Activated CD8-positive, alpha-beta T cell treated with anti-CD3 and anti-CD28 coated beads for 36 hours (primary cell): Measurements from ENCODE around the gene FSCN2. TPM values are rescaled to one million over a fixed set of nuclear protein-coding genes. Genes with fewer than 3 reads are reported as not detected.

Experiments
- ATAC-seq: fragments of 200-7000 bp; cut with Tn5 transposase; one replicate; pipeline ENCODE4 v1.10.0; 2021; ENCODE audit warnings: mild to moderate bottlenecking, moderate library complexity
- CTCF ChIA-PET: fragments of 350-600 bp; sonication (Branson Sonifier 250); formaldehyde crosslinking; loops from one replicate; lab custom pipeline; 2021; ENCODE audit warnings: antibody characterized with exemption; lab: Charles Lee
- POLR2A ChIA-PET: fragments of 350-600 bp; sonication (Branson Sonifier 250); formaldehyde crosslinking; loops from one replicate; lab custom pipeline; 2021; ENCODE audit warnings: antibody characterized with exemption; lab: Charles Lee
- DNase-seq: peaks from one replicate; pipeline ENCODE4 v3.0.0-alpha.2; 2020
- H3K27ac Mint-ChIP-seq: one replicate; pipeline ENCODE4 v1.8.0; 2021; ENCODE audit warnings: mild to moderate bottlenecking, mixed read lengths
- H3K27me3 Mint-ChIP-seq: one replicate; pipeline ENCODE4 v1.8.0; 2021; ENCODE audit warnings: mixed read lengths
- H3K36me3 Mint-ChIP-seq: one replicate; pipeline ENCODE4 v1.8.0; 2021; ENCODE audit warnings: low read depth, mixed read lengths
- H3K4me1 Mint-ChIP-seq: one replicate; pipeline ENCODE4 v1.8.0; 2021; ENCODE audit warnings: low read depth, mixed read lengths
- H3K4me3 Mint-ChIP-seq: one replicate; pipeline ENCODE4 v1.8.0; 2021; ENCODE audit warnings: mild to moderate bottlenecking, moderate library complexity, mixed read lengths
- H3K9me3 Mint-ChIP-seq: one replicate; pipeline ENCODE4 v1.8.0; 2021; ENCODE audit warnings: mixed read lengths
- intact Hi-C: fragments of 100-400 bp; cut with micrococcal nuclease; formaldehyde crosslinking; loops from one replicate; pipeline ENCODE4 v1.10.0; 2022
- total RNA-seq, 2 experiments: library from RNA; stranded (reverse); gene quantifications; one replicate each; pipeline ENCODE4 v1.2.3, GENCODE V29; 2021
- TF ChIP-seq, protein P1 (sequence below): fragments of 200-600 bp; IDR thresholded peaks from one replicate; pipeline ENCODE4 v1.8.0; 2022; ENCODE audit warnings: antibody characterized with exemption, mild to moderate bottlenecking

Gene FSCN2
- total RNA-seq, 2 experiments from 2014 or later, result 0.32 TPM; not detected in 1

DNA sequence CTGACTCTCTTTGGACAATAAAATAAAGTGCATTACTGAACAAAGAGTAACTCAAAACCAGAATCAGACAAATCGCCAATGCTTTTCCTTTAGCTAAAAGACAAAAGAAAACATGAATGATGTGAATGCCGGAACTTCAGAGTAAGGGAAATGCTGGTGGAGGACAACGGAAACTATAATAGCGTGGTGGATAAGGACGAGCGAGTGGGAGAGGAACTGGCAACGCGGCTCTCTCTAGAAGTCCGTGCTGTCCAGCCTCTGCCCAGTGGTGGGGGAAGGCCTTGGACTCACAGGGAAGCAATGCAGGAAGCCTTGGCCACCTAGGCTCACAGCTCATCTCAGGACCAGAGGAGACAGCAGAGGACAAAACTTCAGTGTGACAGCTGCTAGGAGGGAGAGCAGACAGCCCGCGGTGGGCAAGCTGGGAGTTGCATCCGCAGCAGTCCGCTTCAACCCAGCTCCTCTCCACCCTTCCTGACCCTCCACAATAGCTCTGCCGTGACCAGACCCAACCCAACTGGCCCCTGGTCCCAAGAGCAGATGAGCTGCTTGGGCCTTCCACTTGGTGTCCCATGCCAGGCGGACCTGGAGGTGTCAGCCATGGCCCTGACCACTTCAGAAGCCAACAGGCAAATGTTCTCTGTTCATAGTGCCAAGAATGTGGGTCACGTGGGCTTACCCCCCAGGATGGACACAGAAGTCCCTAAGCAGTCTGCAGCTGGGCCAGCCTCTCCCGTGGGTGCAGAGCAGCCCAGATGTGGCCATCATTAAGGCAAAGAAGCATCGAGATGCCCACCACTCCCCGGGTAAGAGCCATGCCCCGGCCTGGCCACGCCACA lies 29.3 kb downstream of the FSCN2 start:
- ChIA-PET CTCF (no interaction called here), POLR2A (interaction anchor here (0.6 to 0.9 kb wide), 2 partner anchors 17 to 466 kb away, joined by 3 read pairs; no protein-coding TSS in a partner anchor)
- no peak overlapping the region for H3K4me3 Mint-ChIP-seq
- no peak overlapping the region for H3K27ac Mint-ChIP-seq
- no peak for DNase-seq
- no peaks in the 10 kb centered on the region for H3K9me3 Mint-ChIP-seq
- intact Hi-C loops, result no loop called here
- no peak for ATAC-seq
- H3K36me3 Mint-ChIP-seq, result peaks cover 16% of the 10 kb centered on the region
- no peaks in the 10 kb centered on the region for H3K27me3 Mint-ChIP-seq
- TF ChIP-seq, protein P1, sequence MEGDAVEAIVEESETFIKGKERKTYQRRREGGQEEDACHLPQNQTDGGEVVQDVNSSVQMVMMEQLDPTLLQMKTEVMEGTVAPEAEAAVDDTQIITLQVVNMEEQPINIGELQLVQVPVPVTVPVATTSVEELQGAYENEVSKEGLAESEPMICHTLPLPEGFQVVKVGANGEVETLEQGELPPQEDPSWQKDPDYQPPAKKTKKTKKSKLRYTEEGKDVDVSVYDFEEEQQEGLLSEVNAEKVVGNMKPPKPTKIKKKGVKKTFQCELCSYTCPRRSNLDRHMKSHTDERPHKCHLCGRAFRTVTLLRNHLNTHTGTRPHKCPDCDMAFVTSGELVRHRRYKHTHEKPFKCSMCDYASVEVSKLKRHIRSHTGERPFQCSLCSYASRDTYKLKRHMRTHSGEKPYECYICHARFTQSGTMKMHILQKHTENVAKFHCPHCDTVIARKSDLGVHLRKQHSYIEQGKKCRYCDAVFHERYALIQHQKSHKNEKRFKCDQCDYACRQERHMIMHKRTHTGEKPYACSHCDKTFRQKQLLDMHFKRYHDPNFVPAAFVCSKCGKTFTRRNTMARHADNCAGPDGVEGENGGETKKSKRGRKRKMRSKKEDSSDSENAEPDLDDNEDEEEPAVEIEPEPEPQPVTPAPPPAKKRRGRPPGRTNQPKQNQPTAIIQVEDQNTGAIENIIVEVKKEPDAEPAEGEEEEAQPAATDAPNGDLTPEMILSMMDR, result no peak
- peaks cover 17% of the 10 kb centered on the region for H3K4me1 Mint-ChIP-seq

DNA sequence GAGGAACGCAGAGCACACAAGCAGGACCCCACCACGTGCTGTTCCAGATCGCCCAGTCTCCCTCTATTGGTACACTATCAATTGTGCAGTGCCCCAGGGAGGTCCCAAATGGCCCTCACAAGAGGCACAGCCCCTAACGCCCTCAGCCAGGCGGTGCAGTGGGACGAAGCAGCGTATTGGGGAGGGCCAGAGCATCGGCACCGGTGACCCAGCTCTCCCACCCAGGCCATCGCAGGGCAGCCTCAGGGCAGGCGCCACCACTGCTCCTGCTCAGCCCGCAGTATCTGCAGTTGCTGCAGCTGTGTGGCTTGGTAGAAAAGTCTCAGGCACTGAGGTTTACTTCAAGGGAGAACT lies 29.9 kb downstream of the FSCN2 start:
- ATAC-seq (no peak), DNase-seq (no peak)
- CTCF ChIA-PET, result no interaction called here
- Mint-ChIP-seq H3K9me3 (no peaks in the 10 kb centered on the region), H3K27me3 (no peaks in the 10 kb centered on the region), H3K4me1 (peaks cover 17% of the 10 kb centered on the region), H3K27ac (no peak overlapping the region), H3K36me3 (peaks cover 16% of the 10 kb centered on the region), H3K4me3 (no peak overlapping the region)
- intact Hi-C loops, result no loop called here
- POLR2A ChIA-PET, result no interaction called here
- TF ChIP-seq, protein P1, result no peak

DNA sequence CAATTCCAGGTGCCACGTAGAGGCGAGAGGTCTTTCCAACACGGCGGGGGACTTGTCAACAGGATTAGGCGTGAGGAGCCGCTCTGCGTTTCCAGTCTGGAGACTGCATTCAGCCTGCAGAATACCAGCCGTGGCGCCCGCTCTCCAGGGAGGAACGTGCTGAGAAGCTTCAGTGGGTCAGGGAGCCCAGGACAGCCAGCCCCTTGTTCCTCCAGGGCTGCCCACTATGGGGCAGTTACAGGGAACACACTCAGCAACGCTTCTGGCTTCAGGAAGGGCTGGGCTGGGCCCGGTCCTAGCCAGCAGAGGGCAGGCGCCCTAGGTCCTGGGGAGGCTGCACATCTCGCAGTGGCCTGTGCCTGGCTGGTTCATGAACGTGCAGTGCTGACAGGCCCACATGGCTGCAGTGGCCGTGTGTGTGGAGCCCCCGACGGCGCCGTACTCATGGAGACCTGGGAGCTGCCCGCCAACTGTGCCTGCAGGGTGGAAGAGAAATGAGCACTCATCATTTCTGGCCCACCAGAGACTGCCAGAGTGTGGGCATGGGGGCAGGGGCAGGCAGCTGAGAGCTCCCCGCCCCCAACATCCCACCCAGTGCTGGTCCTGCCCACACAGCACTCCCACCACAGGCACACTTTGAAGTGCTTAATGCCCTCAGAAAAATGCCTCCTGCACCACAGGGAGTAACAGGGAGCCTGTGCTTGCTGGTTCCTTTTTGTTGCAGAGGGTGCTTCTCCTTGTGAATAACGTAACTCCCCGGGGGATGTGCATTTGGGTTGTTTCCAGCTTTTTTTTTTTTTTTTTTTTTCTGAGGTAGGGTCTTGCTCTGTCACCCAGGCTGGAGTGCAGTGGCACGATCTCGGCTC lies 31.0 kb downstream of the FSCN2 start:
- POLR2A ChIA-PET, result no interaction called here
- H3K9me3 Mint-ChIP-seq, result no peaks in the 10 kb centered on the region
- peaks cover 8% of the 10 kb centered on the region for H3K4me1 Mint-ChIP-seq
- H3K4me3 Mint-ChIP-seq, result no peak overlapping the region
- H3K27ac Mint-ChIP-seq, result no peak overlapping the region
- DNase-seq (no peak), ATAC-seq (no peak)
- CTCF ChIA-PET, result interaction anchor here (0.8 kb wide), 1 partner anchor 42 kb away, joined by 3 read pairs; no protein-coding TSS in a partner anchor
- H3K36me3 Mint-ChIP-seq, result peaks cover 12% of the 10 kb centered on the region
- no peaks in the 10 kb centered on the region for H3K27me3 Mint-ChIP-seq
- TF ChIP-seq, protein P1, result no peak
- intact Hi-C loops, result no loop called here

DNA sequence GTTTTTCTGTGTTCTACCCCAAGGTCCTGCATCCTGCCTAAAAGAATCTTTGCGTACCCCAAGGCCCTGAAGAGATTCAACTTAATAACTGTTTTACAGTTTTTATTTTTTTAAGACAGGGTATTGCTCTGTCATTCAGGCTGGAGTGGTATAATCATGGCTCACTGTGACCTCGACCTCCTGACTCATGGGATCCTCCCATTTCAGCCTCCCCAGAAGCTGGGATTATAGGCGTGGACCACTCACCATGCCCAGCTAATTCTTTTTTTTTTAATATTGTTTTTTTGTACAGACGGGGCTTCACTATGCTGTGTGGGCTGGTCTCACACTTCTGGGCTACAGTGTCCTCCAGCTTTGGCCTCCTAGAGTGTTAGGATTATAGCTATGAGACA lies 33.3 kb downstream of the FSCN2 start:
- Mint-ChIP-seq H3K4me1 (peaks cover 3% of the 10 kb centered on the region), H3K9me3 (no peaks in the 10 kb centered on the region), H3K4me3 (no peak overlapping the region), H3K36me3 (peaks cover 20% of the 10 kb centered on the region), H3K27me3 (no peaks in the 10 kb centered on the region), H3K27ac (no peak overlapping the region)
- ATAC-seq, result no peak
- no peak for DNase-seq
- intact Hi-C loops, result no loop called here
- ChIA-PET CTCF (interaction anchor here (1.0 to 1.6 kb wide), 2 partner anchors 20 to 40 kb away, joined by 3 to 6 read pairs; no protein-coding TSS in a partner anchor), POLR2A (interaction anchor here (2.1 kb wide), 1 partner anchor 9 kb away, joined by 7 read pairs; the partner anchor contains the start of gene FAAP100)
- TF ChIP-seq, protein P1, result no peak
